Fibroblast of lung (primary cell): ENCODE measurements around the gene KRTDAP.

ENCODE experiments used
- CTCF ChIP-seq, 2 donors: IDR thresholded peaks in 1 of 2; conservative IDR thresholded peaks in 1 of 2; 1 replicate in 1 of 2; 2 replicates in 1 of 2; pipeline ENCODE4 v1.5.1; 2011 to 2012; ENCODE audit warnings: low read length in 2 of 2, control low read depth in 1 of 2, inconsistent platforms in 1 of 2, low read depth in 1 of 2, mild to moderate bottlenecking in 1 of 2
- EZH2 ChIP-seq: IDR thresholded peaks from 2 replicates; pipeline ENCODE4 v1.5.1; 2012; ENCODE audit warnings: low read length, control low read depth, mild to moderate bottlenecking; ENCODE audit errors: missing control alignments

DNA sequence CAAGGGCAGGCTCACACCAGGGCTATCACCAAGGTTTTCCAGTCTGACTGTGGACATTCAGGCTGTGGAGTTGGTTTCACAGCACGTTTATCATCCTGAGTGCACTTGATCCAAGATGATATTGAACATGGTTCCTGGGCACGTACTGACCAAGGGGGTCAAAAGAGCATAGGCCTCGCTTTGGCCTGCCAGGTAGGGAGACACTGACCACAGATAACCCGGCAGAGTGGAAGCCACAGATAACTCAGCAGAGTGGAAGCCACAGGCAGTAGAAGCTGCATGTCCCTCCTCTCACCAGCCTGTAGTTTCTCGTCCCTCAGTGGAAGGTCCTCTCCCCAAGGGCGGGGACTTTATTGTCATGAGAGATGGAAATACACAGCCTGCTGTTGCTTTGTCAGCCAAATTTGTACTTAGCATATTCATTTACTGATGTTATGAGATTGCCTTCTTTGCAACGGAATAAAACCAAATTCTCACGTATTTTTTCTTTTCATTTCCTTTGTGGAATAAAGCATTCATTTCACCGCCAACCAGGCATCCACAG is 8.8 kb upstream of the KRTDAP start:
- TF ChIP-seq CTCF (conservative IDR thresholded peaks at IDR 0.05 in 1 of 2, IDR thresholded peaks at IDR 0.05 in 1 of 2; ENCODE audit: low read depth in 1 of 2, low read length in 2 of 2): no peak
- TF ChIP-seq EZH2: no peak
